HepG2 (cell line): ENCODE results near the gene RIPOR3. TPM values are rescaled to one million over a fixed set of nuclear protein-coding genes. Genes with fewer than 3 reads are reported as not detected.

ENCODE experiments used
- CBFB ChIP-seq: sonication (generic); formaldehyde crosslinking; IDR thresholded peaks from 2 replicates; pipeline ENCODE4 v1.4.0; 2020; ENCODE audit warnings: missing genetic modification reagents
- CBX2 ChIP-seq, 2 experiments: fragments of 200-600 bp in 1 of 2; sonication (generic); formaldehyde crosslinking in 1 of 2; IDR thresholded peaks; 2 replicates each; pipeline versions ENCODE4 v1.7.0 to v1.8.1; 2018 to 2022; ENCODE audit warnings: low read depth in 2 of 2, low read length in 1 of 2, mild to moderate bottlenecking in 1 of 2, missing genetic modification reagents in 1 of 2
- FOXA3 ChIP-seq: IDR thresholded peaks from 2 replicates; pipeline ENCODE4 v1.6.1; 2016; ENCODE audit warnings: missing genetic modification reagents, missing compliant biosample characterization
- HDAC1 ChIP-seq: sonication (generic); formaldehyde crosslinking; IDR thresholded peaks from 2 replicates; pipeline ENCODE4 v1.5.1; 2020; ENCODE audit warnings: mild to moderate bottlenecking, missing genetic modification reagents
- HNRNPH1 ChIP-seq: fragments of 200-400 bp; formaldehyde crosslinking; optimal IDR thresholded peaks from 2 replicates; pipeline ENCODE3; 2017; ENCODE audit warnings: mild to moderate bottlenecking, low read depth, low read length
- NONO ChIP-seq, 2 experiments: fragments of 450-650 bp in 1 of 2; sonication (generic) in 1 of 2; formaldehyde crosslinking in 1 of 2; IDR thresholded peaks in 1 of 2; conservative IDR thresholded peaks in 1 of 2; 2 replicates each; pipeline versions ENCODE4 v1.6.1 to v1.8.0; 2017 to 2022; ENCODE audit warnings: mild to moderate bottlenecking in 1 of 2, missing genetic modification reagents in 1 of 2, moderate library complexity in 1 of 2
- SIX4 ChIP-seq: sonication (generic); formaldehyde crosslinking; IDR thresholded peaks from 2 replicates; pipeline ENCODE4 v1.4.0; 2020; ENCODE audit warnings: missing genetic modification reagents
- TSC22D2 ChIP-seq: sonication (generic); formaldehyde crosslinking; IDR thresholded peaks from 2 replicates; pipeline ENCODE4 v1.5.1; 2020; ENCODE audit warnings: missing genetic modification reagents, mild to moderate bottlenecking, borderline replicate concordance
- ZBTB7B ChIP-seq: sonication (generic); formaldehyde crosslinking; IDR thresholded peaks from 2 replicates; pipeline ENCODE4 v1.4.0; 2020; ENCODE audit warnings: missing genetic modification reagents
- ZFP37 ChIP-seq: sonication (generic); formaldehyde crosslinking; IDR thresholded peaks from 2 replicates; pipeline ENCODE4 v1.4.0; 2020; ENCODE audit warnings: missing genetic modification reagents, borderline replicate concordance
- ZNF746 ChIP-seq: sonication (generic); formaldehyde crosslinking; IDR thresholded peaks from 2 replicates; pipeline ENCODE4 v1.8.0; 2022; ENCODE audit warnings: mild to moderate bottlenecking, missing genetic modification reagents
- ZNF749 ChIP-seq: sonication (generic); formaldehyde crosslinking; IDR thresholded peaks from 2 replicates; pipeline ENCODE4 v1.8.0; 2022; ENCODE audit warnings: mild to moderate bottlenecking, missing genetic modification reagents, moderate library complexity, borderline replicate concordance
- ZNF75D ChIP-seq: sonication (generic); formaldehyde crosslinking; IDR thresholded peaks from 2 replicates; pipeline ENCODE4 v1.8.1; 2023; ENCODE audit warnings: missing genetic modification reagents, mild to moderate bottlenecking, borderline replicate concordance
- ZNF768 ChIP-seq: sonication (generic); formaldehyde crosslinking; IDR thresholded peaks from 2 replicates; pipeline ENCODE4 v1.4.0; 2020; ENCODE audit warnings: missing genetic modification reagents
- ZNF781 ChIP-seq: sonication (generic); formaldehyde crosslinking; IDR thresholded peaks from 2 replicates; pipeline ENCODE4 v1.5.1; 2020; ENCODE audit warnings: borderline replicate concordance, mild to moderate bottlenecking, missing genetic modification reagents; ENCODE audit errors: not compliant biosample characterization
- ZNF782 ChIP-seq: sonication (generic); formaldehyde crosslinking; IDR thresholded peaks from 2 replicates; pipeline ENCODE4 v1.4.0; 2020; ENCODE audit warnings: missing genetic modification reagents, mild to moderate bottlenecking, borderline replicate concordance
- polyA plus RNA-seq, 8 experiments: library from polyadenylated mRNA; depleted of rRNA in 3 of 8; stranded (reverse) in 7 of 8; unstranded in 1 of 8; fragments of >200 nt; fragmentation: Illumina TruSeq in 4 of 8; extraction: Trizol in 4 of 8; gene quantifications; 2 replicates each; pipeline versions ENCODE4 v1.2.1 to v1.2.3, GENCODE V29; 2011 to 2016; ENCODE audit warnings: low read depth in 4 of 8, missing spikeins in 1 of 8, mixed read lengths in 1 of 8; ENCODE audit not compliant: insufficient read depth in 1 of 8
- total RNA-seq, 5 experiments: library from RNA; depleted of rRNA; stranded (reverse); fragments of >200 nt; fragmentation: Illumina TruSeq; extraction: Trizol; gene quantifications; 2 replicates each; pipeline ENCODE4 v1.2.3, GENCODE V29; 2016; ENCODE audit warnings: low read depth in 1 of 5
- TF ChIP-seq, protein P1 (sequence below): sonication (generic); formaldehyde crosslinking; IDR thresholded peaks from 2 replicates; pipeline ENCODE4 v1.5.1; 2020; ENCODE audit warnings: missing genetic modification reagents, mild to moderate bottlenecking, borderline replicate concordance
- TF ChIP-seq, protein P2 (sequence below): sonication (generic); formaldehyde crosslinking; IDR thresholded peaks from 2 replicates; pipeline ENCODE4 v1.4.0; 2020; ENCODE audit warnings: missing genetic modification reagents
- TF ChIP-seq, protein P3 (sequence below): sonication (generic); formaldehyde crosslinking; IDR thresholded peaks from 2 replicates; pipeline ENCODE4 v1.5.0; 2020; ENCODE audit warnings: mild to moderate bottlenecking, missing genetic modification reagents
- TF ChIP-seq, protein P4 (sequence below): sonication (generic); formaldehyde crosslinking; IDR thresholded peaks from 2 replicates; pipeline ENCODE4 v1.4.0; 2020; ENCODE audit warnings: missing genetic modification reagents

Gene RIPOR3
- total and polyA plus RNA-seq, 2 of the 13 experiments (the other 11 are each of a cell fraction or from before 2014, with no cell fraction given) = 0.18 TPM; not detected in 1

DNA sequence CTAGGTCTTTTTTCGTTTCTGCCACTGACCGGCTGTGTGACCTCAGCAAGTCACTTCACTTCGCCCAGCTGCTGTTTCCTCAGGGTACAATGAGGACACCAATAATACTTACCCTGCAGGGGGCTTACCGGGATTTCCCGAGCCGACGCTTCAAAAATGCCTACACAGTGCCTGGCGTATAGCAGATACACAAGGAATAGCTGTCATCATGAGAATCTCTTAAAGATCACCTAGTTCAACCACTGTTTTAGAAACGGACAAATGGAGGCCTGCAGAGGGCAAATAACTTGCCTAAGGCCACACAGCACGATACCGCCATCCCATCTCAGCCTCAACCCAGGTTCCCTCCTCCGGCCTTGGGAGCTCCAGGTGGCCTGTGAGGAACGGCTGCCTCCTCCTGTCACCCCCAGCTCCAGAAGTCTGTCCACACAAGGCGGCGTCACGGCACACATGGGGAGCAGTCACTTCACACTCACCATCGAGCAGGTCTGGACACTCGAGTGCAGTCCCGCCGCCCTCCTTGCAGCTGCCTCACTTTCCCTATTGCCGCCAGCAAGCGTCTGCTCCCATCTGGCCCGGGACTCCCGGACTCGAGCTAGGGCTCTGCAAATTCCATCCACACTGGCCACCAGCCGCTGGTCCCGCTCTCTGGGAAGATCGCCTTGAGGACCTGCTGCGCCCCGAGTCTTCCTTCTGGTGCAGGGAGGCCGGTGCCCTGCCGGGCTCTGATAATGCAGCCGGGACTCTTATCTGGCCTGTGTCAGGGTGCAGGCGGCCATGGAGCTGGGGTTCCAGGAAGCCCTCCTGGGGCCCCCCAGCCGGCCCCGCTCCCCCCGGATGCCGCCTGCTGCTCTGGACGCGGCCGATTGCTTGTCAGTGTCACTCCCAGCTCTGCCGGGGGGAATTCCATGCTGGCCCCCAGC lies at the start of gene RIPOR3 (continued):
- TF ChIP-seq NONO (IDR thresholded peaks at IDR 0.05) = no peak
- no peak for TF ChIP-seq NONO (CRISPR knock-in tag; conservative IDR thresholded peaks at IDR 0.05)
- TF ChIP-seq ZNF75D (CRISPR knock-in tag) = 0 out of 2 replicates have a peak, but pooled peaks have one; percentile 31
- TF ChIP-seq ZBTB7B (CRISPR knock-in tag) = 0 out of 2 replicates have a peak, but pooled peaks have one; percentile 29
- TF ChIP-seq ZNF746 (CRISPR knock-in tag) = no peak
- TF ChIP-seq, protein P1, sequence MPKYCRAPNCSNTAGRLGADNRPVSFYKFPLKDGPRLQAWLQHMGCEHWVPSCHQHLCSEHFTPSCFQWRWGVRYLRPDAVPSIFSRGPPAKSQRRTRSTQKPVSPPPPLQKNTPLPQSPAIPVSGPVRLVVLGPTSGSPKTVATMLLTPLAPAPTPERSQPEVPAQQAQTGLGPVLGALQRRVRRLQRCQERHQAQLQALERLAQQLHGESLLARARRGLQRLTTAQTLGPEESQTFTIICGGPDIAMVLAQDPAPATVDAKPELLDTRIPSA (CRISPR knock-in tag) = no peak
- no peak for TF ChIP-seq CBFB (CRISPR knock-in tag)
- no peak for TF ChIP-seq ZNF781 (CRISPR knock-in tag)
- TF ChIP-seq SIX4 = no peak
- TF ChIP-seq TSC22D2 (CRISPR knock-in tag) = no peak
- no peak for TF ChIP-seq HNRNPH1
- no peak for TF ChIP-seq ZFP37 (CRISPR knock-in tag)
- TF ChIP-seq ZNF768 (CRISPR knock-in tag) = 0 out of 2 replicates have a peak, but pooled peaks have one; percentile 30
- TF ChIP-seq ZNF749 (CRISPR knock-in tag) = no peak
- no peak for TF ChIP-seq FOXA3
- TF ChIP-seq HDAC1 (CRISPR knock-in tag) = no peak
- TF ChIP-seq, protein P2, sequence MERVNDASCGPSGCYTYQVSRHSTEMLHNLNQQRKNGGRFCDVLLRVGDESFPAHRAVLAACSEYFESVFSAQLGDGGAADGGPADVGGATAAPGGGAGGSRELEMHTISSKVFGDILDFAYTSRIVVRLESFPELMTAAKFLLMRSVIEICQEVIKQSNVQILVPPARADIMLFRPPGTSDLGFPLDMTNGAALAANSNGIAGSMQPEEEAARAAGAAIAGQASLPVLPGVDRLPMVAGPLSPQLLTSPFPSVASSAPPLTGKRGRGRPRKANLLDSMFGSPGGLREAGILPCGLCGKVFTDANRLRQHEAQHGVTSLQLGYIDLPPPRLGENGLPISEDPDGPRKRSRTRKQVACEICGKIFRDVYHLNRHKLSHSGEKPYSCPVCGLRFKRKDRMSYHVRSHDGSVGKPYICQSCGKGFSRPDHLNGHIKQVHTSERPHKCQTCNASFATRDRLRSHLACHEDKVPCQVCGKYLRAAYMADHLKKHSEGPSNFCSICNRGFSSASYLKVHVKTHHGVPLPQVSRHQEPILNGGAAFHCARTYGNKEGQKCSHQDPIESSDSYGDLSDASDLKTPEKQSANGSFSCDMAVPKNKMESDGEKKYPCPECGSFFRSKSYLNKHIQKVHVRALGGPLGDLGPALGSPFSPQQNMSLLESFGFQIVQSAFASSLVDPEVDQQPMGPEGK (CRISPR knock-in tag) = 0 out of 2 replicates have a peak, but pooled peaks have one; percentile 38
- TF ChIP-seq ZNF782 = no peak
- no peak for TF ChIP-seq CBX2 (IDR thresholded peaks at IDR 0.05; ENCODE audit: low read depth, low read length)
- TF ChIP-seq CBX2 (CRISPR knock-in tag; IDR thresholded peaks at IDR 0.05; ENCODE audit: low read depth) = 0 out of 2 replicates have a peak, but pooled peaks have one; percentile 23
- TF ChIP-seq, protein P3, sequence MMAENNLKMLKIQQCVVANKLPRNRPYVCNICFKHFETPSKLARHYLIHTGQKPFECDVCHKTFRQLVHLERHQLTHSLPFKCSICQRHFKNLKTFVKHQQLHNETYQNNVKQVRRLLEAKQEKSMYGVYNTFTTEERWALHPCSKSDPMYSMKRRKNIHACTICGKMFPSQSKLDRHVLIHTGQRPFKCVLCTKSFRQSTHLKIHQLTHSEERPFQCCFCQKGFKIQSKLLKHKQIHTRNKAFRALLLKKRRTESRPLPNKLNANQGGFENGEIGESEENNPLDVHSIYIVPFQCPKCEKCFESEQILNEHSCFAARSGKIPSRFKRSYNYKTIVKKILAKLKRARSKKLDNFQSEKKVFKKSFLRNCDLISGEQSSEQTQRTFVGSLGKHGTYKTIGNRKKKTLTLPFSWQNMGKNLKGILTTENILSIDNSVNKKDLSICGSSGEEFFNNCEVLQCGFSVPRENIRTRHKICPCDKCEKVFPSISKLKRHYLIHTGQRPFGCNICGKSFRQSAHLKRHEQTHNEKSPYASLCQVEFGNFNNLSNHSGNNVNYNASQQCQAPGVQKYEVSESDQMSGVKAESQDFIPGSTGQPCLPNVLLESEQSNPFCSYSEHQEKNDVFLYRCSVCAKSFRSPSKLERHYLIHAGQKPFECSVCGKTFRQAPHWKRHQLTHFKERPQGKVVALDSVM (CRISPR knock-in tag) = no peak
- TF ChIP-seq, protein P4, sequence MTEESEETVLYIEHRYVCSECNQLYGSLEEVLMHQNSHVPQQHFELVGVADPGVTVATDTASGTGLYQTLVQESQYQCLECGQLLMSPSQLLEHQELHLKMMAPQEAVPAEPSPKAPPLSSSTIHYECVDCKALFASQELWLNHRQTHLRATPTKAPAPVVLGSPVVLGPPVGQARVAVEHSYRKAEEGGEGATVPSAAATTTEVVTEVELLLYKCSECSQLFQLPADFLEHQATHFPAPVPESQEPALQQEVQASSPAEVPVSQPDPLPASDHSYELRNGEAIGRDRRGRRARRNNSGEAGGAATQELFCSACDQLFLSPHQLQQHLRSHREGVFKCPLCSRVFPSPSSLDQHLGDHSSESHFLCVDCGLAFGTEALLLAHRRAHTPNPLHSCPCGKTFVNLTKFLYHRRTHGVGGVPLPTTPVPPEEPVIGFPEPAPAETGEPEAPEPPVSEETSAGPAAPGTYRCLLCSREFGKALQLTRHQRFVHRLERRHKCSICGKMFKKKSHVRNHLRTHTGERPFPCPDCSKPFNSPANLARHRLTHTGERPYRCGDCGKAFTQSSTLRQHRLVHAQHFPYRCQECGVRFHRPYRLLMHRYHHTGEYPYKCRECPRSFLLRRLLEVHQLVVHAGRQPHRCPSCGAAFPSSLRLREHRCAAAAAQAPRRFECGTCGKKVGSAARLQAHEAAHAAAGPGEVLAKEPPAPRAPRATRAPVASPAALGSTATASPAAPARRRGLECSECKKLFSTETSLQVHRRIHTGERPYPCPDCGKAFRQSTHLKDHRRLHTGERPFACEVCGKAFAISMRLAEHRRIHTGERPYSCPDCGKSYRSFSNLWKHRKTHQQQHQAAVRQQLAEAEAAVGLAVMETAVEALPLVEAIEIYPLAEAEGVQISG (CRISPR knock-in tag) = 0 out of 2 replicates have a peak, but pooled peaks have one; percentile 7
